HuH-7 (cell line): Measurements from ENCODE around the gene AKR1C4.
"Not testable (repeated sequence)": the region's sequence is repeated elsewhere in the genome, so short reads cannot be mapped to it uniquely, and the experiment has no call there.

Experiments
- DNase-seq: peaks from one replicate; pipeline ENCODE4 v3.0.0; 2011; ENCODE audit warnings: low spot score

Gene AKR1C4

GRCh38 chr10:5196702-5197113, at the start of gene AKR1C4:
Gene AKR1C4 (plus strand): TSS chr10:5196837. CDS start chr10:5196868, 31 bp downstream.
- no peak for DNase-seq

- no peak for DNase-seq
These were observed 49.8 kb upstream of the AKR1C4 start for GRCh38 chr10:5146920-5147254.

GRCh38 chr10:5147255-5147980, 49.2 kb upstream of the AKR1C4 start:
- DNase-seq = peak; percentile 40

- DNase-seq = peak; percentile 10
These were observed 48.5 kb upstream of the AKR1C4 start for GRCh38 chr10:5147981-5148677.

- DNase-seq = no peak
These were observed 48.0 kb upstream of the AKR1C4 start for GRCh38 chr10:5148678-5149032.

GRCh38 chr10:5151076-5151475, 45.6 kb upstream of the AKR1C4 start:
- no peak for DNase-seq

GRCh38 chr10:5155951-5156350, 40.7 kb upstream of the AKR1C4 start:
- no peak for DNase-seq

GRCh38 chr10:5157501-5157900, 39.1 kb upstream of the AKR1C4 start:
- DNase-seq = no peak

- DNase-seq = no peak
These were observed 37.5 kb upstream of the AKR1C4 start for GRCh38 chr10:5159126-5159525.

- no peak for DNase-seq
These were observed 33.1 kb upstream of the AKR1C4 start for GRCh38 chr10:5163487-5163886.

- DNase-seq = no peak
These were observed 30.9 kb upstream of the AKR1C4 start for GRCh38 chr10:5165738-5166137.

- DNase-seq = no peak
These were observed 27.7 kb upstream of the AKR1C4 start for GRCh38 chr10:5168897-5169420.

GRCh38 chr10:5175581-5175980, 21.1 kb upstream of the AKR1C4 start:
- not testable (repeated sequence) for DNase-seq

GRCh38 chr10:5180503-5180902, 16.1 kb upstream of the AKR1C4 start:
- not testable (repeated sequence) for DNase-seq

GRCh38 chr10:5183923-5184322, 12.7 kb upstream of the AKR1C4 start:
- DNase-seq = no peak

GRCh38 chr10:5184987-5185775, 11.5 kb upstream of the AKR1C4 start, which contains the start of gene AKR1C8:
Gene AKR1C8 (minus strand): TSS chr10:5185150. CDS start chr10:5185104, 46 bp downstream.
- DNase-seq = no peak

GRCh38 chr10:5187867-5188266, 8.8 kb upstream of the AKR1C4 start:
- DNase-seq = no peak

GRCh38 chr10:5188358-5188757, 8.3 kb upstream of the AKR1C4 start:
- DNase-seq = no peak

- no peak for DNase-seq
These were observed 2.2 kb upstream of the AKR1C4 start for GRCh38 chr10:5194431-5194830.

- peak; percentile 14 for DNase-seq
These were observed 786 bp upstream of the AKR1C4 start for GRCh38 chr10:5195727-5196374.

- no peak for DNase-seq
These were observed 1.7 kb downstream of the AKR1C4 start for GRCh38 chr10:5198386-5198785.

- no peak for DNase-seq
These were observed 2.8 kb downstream of the AKR1C4 start for GRCh38 chr10:5199398-5199797.
